Colon (tissue), 2 donors: ENCODE results near the gene PTS.
"Not testable (repeated sequence)": the region's sequence is repeated elsewhere in the genome, so short reads cannot be mapped to it uniquely, and the experiment has no call there.

Experiments
- FAIRE-seq: peaks from 2 replicates; lab custom pipeline; 2012; peaks lifted over from hg19 to GRCh38; lab: Jason Lieb, UNC
- donor health status: control.
- donor health status: control.

Gene PTS

GRCh38 chr11:112226062-112226830 lies at the start of gene PTS:
Gene PTS, plus strand, starts transcription at chr11:112226428. Its CDS starts 16 bp downstream, at chr11:112226444.
- FAIRE-seq: no peak

GRCh38 chr11:112177589-112177988 lies 48.6 kb upstream of the PTS start:
- no peak for FAIRE-seq

- no peak for FAIRE-seq
These were observed 47.8 kb upstream of the PTS start for GRCh38 chr11:112178428-112178827.

- no peak for FAIRE-seq
These were observed 47.3 kb upstream of the PTS start for GRCh38 chr11:112178936-112179335.

- no peak for FAIRE-seq
These were observed 46.6 kb upstream of the PTS start for GRCh38 chr11:112179601-112180000.

- FAIRE-seq: no peak
These were observed 43.4 kb upstream of the PTS start for GRCh38 chr11:112182867-112183266.

GRCh38 chr11:112185883-112186282 lies 40.3 kb upstream of the PTS start:
- no peak for FAIRE-seq

- no peak for FAIRE-seq
These were observed 39.9 kb upstream of the PTS start for GRCh38 chr11:112186304-112186703.

GRCh38 chr11:112195113-112195512 lies 31.1 kb upstream of the PTS start:
- not testable (repeated sequence) for FAIRE-seq

- FAIRE-seq: no peak
These were observed 30.3 kb upstream of the PTS start for GRCh38 chr11:112195951-112196351.

- FAIRE-seq: no peak
These were observed 29.6 kb upstream of the PTS start for GRCh38 chr11:112196519-112197087.

GRCh38 chr11:112199101-112199500 lies 27.1 kb upstream of the PTS start:
- not testable (repeated sequence) for FAIRE-seq

GRCh38 chr11:112200252-112200651 lies 26.0 kb upstream of the PTS start:
- FAIRE-seq: no peak

GRCh38 chr11:112206071-112206470 lies 20.2 kb upstream of the PTS start:
- FAIRE-seq: no peak

- no peak for FAIRE-seq
These were observed 15.3 kb upstream of the PTS start for GRCh38 chr11:112210890-112211289.

- FAIRE-seq: no peak
These were observed 14.7 kb upstream of the PTS start for GRCh38 chr11:112211536-112211935.

- FAIRE-seq: no peak
These were observed 13.9 kb upstream of the PTS start for GRCh38 chr11:112212290-112212689.

GRCh38 chr11:112212710-112213109 lies 13.5 kb upstream of the PTS start:
- FAIRE-seq: no peak

- no peak for FAIRE-seq
These were observed 12.5 kb upstream of the PTS start for GRCh38 chr11:112213753-112214152.

GRCh38 chr11:112215621-112216020 lies 10.6 kb upstream of the PTS start:
- no peak for FAIRE-seq

- no peak for FAIRE-seq
These were observed 9.6 kb upstream of the PTS start for GRCh38 chr11:112216561-112217105.

GRCh38 chr11:112219476-112220232 lies 6.6 kb upstream of the PTS start:
- FAIRE-seq: no peak

- FAIRE-seq: no peak
These were observed 4.9 kb upstream of the PTS start for GRCh38 chr11:112221274-112221835.
